Gastrocnemius medialis (tissue), 4 donors: ENCODE measurements around the gene RREB1. TPM values are rescaled to one million over a fixed set of nuclear protein-coding genes. Genes with fewer than 3 reads are reported as not detected.

Experiments used
- ATAC-seq, 2 donors: fragments of 150-250 bp; one replicate each; pipeline ENCODE4 v1.9.1; 2016
- DNase-seq, 2 donors: peaks; one replicate each; pipeline ENCODE4 v3.0.0-alpha.2; 2019
- H3K27ac ChIP-seq, 4 donors: fragments of 200-600 bp; sonication (generic); 1 replicate in 1 of 4; 2 replicates in 3 of 4; pipeline ENCODE4 v1.5.1; 2016 to 2018; ENCODE audit warnings: mild to moderate bottlenecking in 2 of 4, moderate library complexity in 1 of 4
- H3K27me3 ChIP-seq, 3 donors: fragments of 200-600 bp; sonication (generic) in 2 of 3; 1 replicate in 1 of 3; 2 replicates in 2 of 3; pipeline versions ENCODE4 v1.5.1 to v1.6.0; 2016 to 2019; ENCODE audit warnings: mild to moderate bottlenecking in 1 of 3, moderate library complexity in 1 of 3
- H3K36me3 ChIP-seq, 2 donors: fragments of 200-600 bp; sonication (generic) in 1 of 2; one replicate each; pipeline ENCODE4 v1.5.1; 2017 to 2018
- H3K4me1 ChIP-seq, 2 donors: fragments of 200-600 bp; sonication (generic) in 1 of 2; one replicate each; pipeline ENCODE4 v1.5.1; 2016 to 2017; ENCODE audit warnings: mild to moderate bottlenecking in 2 of 2
- H3K4me3 ChIP-seq, 4 donors: fragments of 200-600 bp; sonication (generic) in 3 of 4; 1 replicate in 1 of 4; 2 replicates in 3 of 4; pipeline ENCODE4 v1.5.1; 2016 to 2019; ENCODE audit warnings: mild to moderate bottlenecking in 2 of 4
- H3K9me3 ChIP-seq, 3 donors: fragments of 200-600 bp; sonication (generic) in 2 of 3; 1 replicate in 1 of 3; 2 replicates in 2 of 3; pipeline ENCODE4 v1.5.1; 2016 to 2019
- CTCF ChIP-seq, 5 experiments: fragments of 450-650 bp in 3 of 5; fragments of 200-600 bp in 2 of 5; sonication (generic) in 2 of 5; IDR thresholded peaks in 4 of 5; conservative IDR thresholded peaks in 1 of 5; 1 replicate in 4 of 5; 2 replicates in 1 of 5; pipeline ENCODE4 v1.5.1; 2016 to 2019; ENCODE audit warnings: antibody characterized with exemption in 5 of 5, mild to moderate bottlenecking in 3 of 5, moderate library complexity in 3 of 5
- POLR2A ChIP-seq, 2 donors: fragments of 450-650 bp; IDR thresholded peaks; one replicate each; pipeline ENCODE4 v1.6.1; 2017; ENCODE audit warnings: antibody characterized with exemption in 2 of 2, mild to moderate bottlenecking in 2 of 2, moderate library complexity in 2 of 2
- in situ Hi-C, 4 donors: fragments of 200-750 bp; cut with MboI; loops; one replicate each; pipeline versions ENCODE4 v1.15.0 to v1.8.0; 2017; ENCODE audit warnings: low sequenced_read_pairs in 4 of 4
- intact Hi-C: fragments of 100-400 bp; cut with DNase I; formaldehyde crosslinking; loops from one replicate; pipeline ENCODE4 v1.15.1; 2023; ENCODE audit warnings: low total_unique reads
- total RNA-seq, 4 donors: library from RNA; depleted of rRNA; stranded (reverse); fragments of >200 nt; gene quantifications; one replicate each; pipeline versions ENCODE4 v1.1.0 to v1.2.3, GENCODE V29; 2016

RREB1 gene
- total RNA-seq, 4 donors from 2014 or later, result 18.0 to 41.3 (median 39.2) TPM

- H3K4me1 ChIP-seq, result peaks cover 18 to 29% of the 10 kb centered on the region in 2 donors
- H3K27me3 ChIP-seq, result no peaks in the 10 kb centered on the region
- in situ Hi-C loops, result loop anchor here (25.0 kb wide), 3 partner anchors 299 to 549 kb away; no protein-coding TSS in a partner anchor
- intact Hi-C loops, result loop anchor here (5.0 kb wide), 4 partner anchors 94 to 309 kb away; no protein-coding TSS in a partner anchor
- peak overlapping the region; percentile 72 to 77 (median 76) for H3K27ac ChIP-seq
- no peaks in the 10 kb centered on the region for H3K9me3 ChIP-seq
- TF ChIP-seq CTCF (IDR thresholded peaks at IDR 0.05 in 4 of 5, conservative IDR thresholded peaks at IDR 0.05 in 1 of 5) (no peak), POLR2A (IDR thresholded peaks at IDR 0.05) (no peak)
- ATAC-seq, result peak; percentile 41 to 52
- peaks cover 0 to 17% of the 10 kb centered on the region in 2 donors for H3K36me3 ChIP-seq
- no peak overlapping the region for H3K4me3 ChIP-seq
- DNase-seq, result peak in 1 of 2 donors; percentile 52
Measured at GRCh38 chr6:7235712-7236305, 128.0 kb downstream of the RREB1 start.

DNA sequence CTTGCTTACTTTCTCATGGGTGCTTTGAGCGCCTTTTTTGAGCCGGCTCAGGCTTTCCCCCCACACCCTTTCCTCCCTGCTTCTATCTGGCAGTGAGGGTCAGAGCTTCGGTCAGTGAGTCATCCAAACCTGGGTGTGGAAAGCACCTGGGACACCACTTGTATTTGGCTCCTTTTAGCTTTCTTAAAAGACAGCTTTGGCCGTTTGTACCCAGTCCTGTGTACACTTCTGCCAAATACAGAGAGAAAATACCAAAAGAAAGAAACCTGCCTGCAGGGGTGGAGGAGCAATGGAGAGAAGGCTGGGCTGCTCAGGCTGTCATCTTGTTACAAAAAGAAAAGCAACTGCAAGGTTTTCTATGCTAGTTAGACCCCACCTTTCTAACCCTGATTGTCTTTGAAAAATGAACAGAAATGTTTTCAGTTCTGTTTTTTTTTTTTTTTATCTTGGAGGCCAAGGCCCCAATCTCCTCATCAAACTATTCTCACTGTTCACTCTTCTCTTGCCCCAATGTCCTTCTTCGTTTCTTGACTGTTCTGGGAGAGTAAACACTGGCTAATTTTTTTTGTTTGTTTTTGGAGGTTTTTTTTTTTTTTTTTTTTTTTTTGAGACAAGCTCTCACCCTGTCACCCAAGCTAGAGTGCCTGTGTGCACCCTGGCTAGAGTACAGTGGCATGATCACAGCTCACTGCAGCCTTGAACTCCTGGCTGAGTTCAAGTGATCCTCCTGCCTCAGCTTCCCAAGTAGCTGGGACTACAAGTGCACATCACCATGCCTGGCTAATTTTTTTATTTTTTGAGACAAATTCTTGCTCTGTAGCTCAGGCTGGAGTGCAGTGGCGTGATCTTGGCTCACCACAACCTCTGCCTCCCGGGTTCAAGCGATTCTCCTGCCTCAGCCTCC, 128.8 kb downstream of the RREB1 start:
- peaks cover 0 to 9% of the 10 kb centered on the region in 2 donors for H3K36me3 ChIP-seq
- no peaks in the 10 kb centered on the region for H3K9me3 ChIP-seq
- ATAC-seq (peak; percentile 59 to 78), DNase-seq (peak in 1 of 2 donors; percentile 59)
- no peak overlapping the region for H3K4me3 ChIP-seq
- in situ Hi-C loops, result loop anchor here (25.0 kb wide), 3 partner anchors 299 to 549 kb away; no protein-coding TSS in a partner anchor
- TF ChIP-seq POLR2A (IDR thresholded peaks at IDR 0.05) (no peak), CTCF (IDR thresholded peaks at IDR 0.05 in 4 of 5, conservative IDR thresholded peaks at IDR 0.05 in 1 of 5) (no peak)
- H3K27me3 ChIP-seq, result no peaks in the 10 kb centered on the region
- intact Hi-C loops, result loop anchor here (5.0 kb wide), 4 partner anchors 94 to 309 kb away; no protein-coding TSS in a partner anchor
- peak overlapping the region; percentile 72 to 77 (median 76) for H3K27ac ChIP-seq
- peaks cover 18 to 29% of the 10 kb centered on the region in 2 donors for H3K4me1 ChIP-seq

GRCh38 chr6:7237653-7238188, 130.0 kb downstream of the RREB1 start:
- DNase-seq (no peak), ATAC-seq (no peak)
- intact Hi-C loops, result loop anchor here (5.0 kb wide), 4 partner anchors 95 to 310 kb away; no protein-coding TSS in a partner anchor
- no peaks in the 10 kb centered on the region for H3K27me3 ChIP-seq
- peaks cover 0 to 4% of the 10 kb centered on the region in 2 donors for H3K36me3 ChIP-seq
- H3K27ac ChIP-seq, result peak overlapping the region in 1 of 4 donors; percentile 75
- peaks cover 25 to 29% of the 10 kb centered on the region in 2 donors for H3K4me1 ChIP-seq
- H3K9me3 ChIP-seq, result no peaks in the 10 kb centered on the region
- in situ Hi-C loops, result loop anchor here (25.0 kb wide), 3 partner anchors 300 to 550 kb away; no protein-coding TSS in a partner anchor
- H3K4me3 ChIP-seq, result no peak overlapping the region
- TF ChIP-seq CTCF (IDR thresholded peaks at IDR 0.05 in 4 of 5, conservative IDR thresholded peaks at IDR 0.05 in 1 of 5) (no peak), POLR2A (IDR thresholded peaks at IDR 0.05) (no peak)

DNA sequence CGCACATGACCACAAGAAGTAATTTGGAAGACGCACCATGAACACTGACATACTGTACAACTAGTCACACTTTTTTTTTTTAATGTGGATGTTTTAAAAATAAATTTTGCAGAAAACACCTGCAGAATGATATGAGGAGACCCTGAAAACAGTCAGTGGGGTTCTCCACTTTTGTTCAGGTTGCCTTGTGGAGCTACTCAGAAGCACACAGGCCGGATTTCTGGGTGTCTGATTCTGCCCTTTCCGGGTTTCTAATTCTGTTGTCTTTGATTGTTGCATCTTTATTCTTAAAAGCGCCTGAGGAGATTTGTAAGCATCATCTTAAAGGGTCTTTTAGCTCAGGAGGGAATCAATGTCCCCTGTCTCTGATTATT, 130.8 kb downstream of the RREB1 start:
- Histone ChIP-seq H3K9me3 (no peaks in the 10 kb centered on the region), H3K36me3 (peaks cover 0 to 4% of the 10 kb centered on the region in 2 donors), H3K27me3 (no peaks in the 10 kb centered on the region), H3K4me3 (no peak overlapping the region), H3K4me1 (peaks cover 32% of the 10 kb centered on the region in 2 donors), H3K27ac (peak overlapping the region; percentile 59 to 75 (median 63))
- no peak for TF ChIP-seq POLR2A (IDR thresholded peaks at IDR 0.05)
- no peak for TF ChIP-seq CTCF (IDR thresholded peaks at IDR 0.05 in 4 of 5, conservative IDR thresholded peaks at IDR 0.05 in 1 of 5)
- ATAC-seq (no peak), DNase-seq (no peak)
- intact Hi-C loops, result loop anchor here (5.0 kb wide), 4 partner anchors 96 to 311 kb away; no protein-coding TSS in a partner anchor
- in situ Hi-C loops, result loop anchor here (25.0 kb wide), 3 partner anchors 301 to 551 kb away; no protein-coding TSS in a partner anchor
